ENCODE data around the gene TIE1. TPM values are rescaled to one million over a fixed set of nuclear protein-coding genes. Genes with fewer than 3 reads are reported as not detected.

The TIE1 gene
- polyA plus RNA-seq, 1 experiment: not detected

DNA sequence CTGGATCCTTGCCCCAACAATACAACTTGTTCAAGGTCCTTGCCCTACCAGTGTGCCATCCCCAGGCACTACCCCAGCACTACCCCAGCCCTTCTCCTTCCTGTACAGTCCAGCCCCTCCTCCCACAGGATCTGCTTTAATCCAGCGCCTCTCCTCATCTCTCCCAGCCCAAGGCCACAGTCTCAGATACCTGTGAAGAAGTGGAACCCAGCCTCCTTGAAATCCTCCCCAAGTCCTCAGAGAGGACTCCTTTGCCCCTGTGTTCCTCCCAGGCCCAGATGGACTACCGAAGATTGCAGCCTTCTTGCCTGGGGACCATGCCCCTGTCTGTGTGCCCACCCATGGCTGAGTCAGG is 51.5 kb downstream of the TIE1 start:
- Histone ChIP-seq H3K36me3 (ENCODE audit: control insufficient read depth, insufficient read depth, low read length) (no peaks in the 10 kb centered on the region; the same call in 1 of the 2 replicates), H3K27me3 (ENCODE audit: control insufficient read depth, insufficient read depth, low read length) (peaks cover 6% of the 10 kb centered on the region), H3K4me3 (ENCODE audit: low read depth, low read length) (no peak overlapping the region)
- TF ChIP-seq, protein P1, sequence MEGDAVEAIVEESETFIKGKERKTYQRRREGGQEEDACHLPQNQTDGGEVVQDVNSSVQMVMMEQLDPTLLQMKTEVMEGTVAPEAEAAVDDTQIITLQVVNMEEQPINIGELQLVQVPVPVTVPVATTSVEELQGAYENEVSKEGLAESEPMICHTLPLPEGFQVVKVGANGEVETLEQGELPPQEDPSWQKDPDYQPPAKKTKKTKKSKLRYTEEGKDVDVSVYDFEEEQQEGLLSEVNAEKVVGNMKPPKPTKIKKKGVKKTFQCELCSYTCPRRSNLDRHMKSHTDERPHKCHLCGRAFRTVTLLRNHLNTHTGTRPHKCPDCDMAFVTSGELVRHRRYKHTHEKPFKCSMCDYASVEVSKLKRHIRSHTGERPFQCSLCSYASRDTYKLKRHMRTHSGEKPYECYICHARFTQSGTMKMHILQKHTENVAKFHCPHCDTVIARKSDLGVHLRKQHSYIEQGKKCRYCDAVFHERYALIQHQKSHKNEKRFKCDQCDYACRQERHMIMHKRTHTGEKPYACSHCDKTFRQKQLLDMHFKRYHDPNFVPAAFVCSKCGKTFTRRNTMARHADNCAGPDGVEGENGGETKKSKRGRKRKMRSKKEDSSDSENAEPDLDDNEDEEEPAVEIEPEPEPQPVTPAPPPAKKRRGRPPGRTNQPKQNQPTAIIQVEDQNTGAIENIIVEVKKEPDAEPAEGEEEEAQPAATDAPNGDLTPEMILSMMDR (IDR thresholded peaks at IDR 0.05; ENCODE audit: insufficient read depth, low read depth, low read length): no peak
- ChIA-PET POLR2A (no interaction called here), CTCF (interaction anchor here (1.4 kb wide), 1 partner anchor 12 kb away, joined by 4 read pairs; no protein-coding TSS in a partner anchor)
- no peak for DNase-seq (ENCODE audit: low read depth)

DNA sequence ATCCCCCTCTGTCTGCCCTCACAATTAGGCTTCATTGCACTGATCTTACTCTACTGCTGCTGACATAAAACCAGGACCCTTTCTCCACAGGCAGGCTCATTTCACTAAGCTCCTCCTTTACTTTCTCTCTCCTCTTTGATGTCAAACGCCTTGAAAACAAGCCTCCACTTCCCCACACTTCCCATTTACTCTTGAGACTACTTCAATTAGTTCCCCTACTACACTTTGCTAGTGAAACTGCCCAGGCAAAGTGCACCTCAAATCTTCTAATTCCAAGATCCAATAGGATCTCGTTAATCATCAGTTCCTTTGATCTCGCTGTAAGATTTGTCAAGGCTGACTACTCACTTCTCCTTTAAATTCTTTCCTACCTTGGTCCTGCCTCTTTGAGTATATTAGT is 52.1 kb downstream of the TIE1 start:
- Histone ChIP-seq H3K36me3 (ENCODE audit: control insufficient read depth, insufficient read depth, low read length) (no peaks in the 10 kb centered on the region; the same call in 1 of the 2 replicates), H3K4me3 (ENCODE audit: low read depth, low read length) (no peak overlapping the region), H3K27me3 (ENCODE audit: control insufficient read depth, insufficient read depth, low read length) (peaks cover 5% of the 10 kb centered on the region)
- no peak for DNase-seq (ENCODE audit: low read depth)
- TF ChIP-seq, protein P1 (IDR thresholded peaks at IDR 0.05; ENCODE audit: insufficient read depth, low read depth, low read length): no peak
- POLR2A ChIA-PET: no interaction called here
- CTCF ChIA-PET: interaction anchor here (1.4 kb wide), 1 partner anchor 12 kb away, joined by 4 read pairs; no protein-coding TSS in a partner anchor

DNA sequence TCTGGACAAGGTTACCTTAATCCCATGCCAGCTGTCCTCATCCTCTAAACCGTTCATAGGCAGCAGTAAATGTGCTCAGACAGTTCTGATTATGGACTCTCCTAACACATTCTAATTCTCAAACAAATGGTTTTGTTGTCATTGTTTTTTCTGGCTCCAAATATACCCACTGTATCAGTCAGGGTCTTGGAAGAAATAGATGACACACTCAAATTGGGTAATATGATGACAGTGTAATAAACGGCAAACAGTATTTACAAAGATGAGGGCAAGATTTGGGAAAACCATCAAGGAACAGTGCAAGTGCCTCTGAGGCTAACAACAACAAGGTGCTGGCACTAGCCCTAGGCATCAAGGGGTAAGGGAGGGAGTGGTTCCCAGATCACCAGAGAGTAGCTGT is 53.7 kb downstream of the TIE1 start:
- H3K4me3 ChIP-seq (ENCODE audit: low read depth, low read length): no peak overlapping the region
- TF ChIP-seq, protein P1 (IDR thresholded peaks at IDR 0.05; ENCODE audit: insufficient read depth, low read depth, low read length): no peak
- ChIA-PET POLR2A (no interaction called here), CTCF (no interaction called here)
- no peaks in the 10 kb centered on the region for H3K27me3 ChIP-seq (ENCODE audit: control insufficient read depth, insufficient read depth, low read length)
- H3K36me3 ChIP-seq (ENCODE audit: control insufficient read depth, insufficient read depth, low read length): no peaks in the 10 kb centered on the region; the same call in 1 of the 2 replicates
- DNase-seq (ENCODE audit: low read depth): no peak

DNA sequence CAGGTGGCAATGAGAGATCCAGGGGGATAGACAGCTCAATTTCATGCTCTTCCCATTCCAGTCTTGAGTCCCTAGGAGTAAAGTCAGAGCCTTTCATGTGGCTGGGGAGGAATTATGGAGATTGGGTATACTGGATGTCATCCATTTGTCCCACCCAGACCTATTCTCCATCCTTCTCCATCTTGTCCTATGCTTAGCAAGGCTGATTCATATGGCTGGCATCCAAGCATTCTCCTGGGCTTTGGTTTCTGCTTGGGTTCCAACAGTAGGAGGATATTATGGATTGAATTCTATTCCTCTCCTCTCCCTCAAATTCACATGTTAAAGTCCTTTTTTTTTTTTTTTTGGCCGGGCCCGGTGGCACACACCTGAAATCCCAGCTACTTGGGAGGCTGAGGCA is 54.2 kb downstream of the TIE1 start:
- Histone ChIP-seq H3K36me3 (ENCODE audit: control insufficient read depth, insufficient read depth, low read length) (no peaks in the 10 kb centered on the region; the same call in 1 of the 2 replicates), H3K4me3 (ENCODE audit: low read depth, low read length) (no peak overlapping the region), H3K27me3 (ENCODE audit: control insufficient read depth, insufficient read depth, low read length) (no peaks in the 10 kb centered on the region)
- ChIA-PET POLR2A (no interaction called here), CTCF (no interaction called here)
- DNase-seq (ENCODE audit: low read depth): no peak
- TF ChIP-seq, protein P1 (IDR thresholded peaks at IDR 0.05; ENCODE audit: insufficient read depth, low read depth, low read length): no peak

DNA sequence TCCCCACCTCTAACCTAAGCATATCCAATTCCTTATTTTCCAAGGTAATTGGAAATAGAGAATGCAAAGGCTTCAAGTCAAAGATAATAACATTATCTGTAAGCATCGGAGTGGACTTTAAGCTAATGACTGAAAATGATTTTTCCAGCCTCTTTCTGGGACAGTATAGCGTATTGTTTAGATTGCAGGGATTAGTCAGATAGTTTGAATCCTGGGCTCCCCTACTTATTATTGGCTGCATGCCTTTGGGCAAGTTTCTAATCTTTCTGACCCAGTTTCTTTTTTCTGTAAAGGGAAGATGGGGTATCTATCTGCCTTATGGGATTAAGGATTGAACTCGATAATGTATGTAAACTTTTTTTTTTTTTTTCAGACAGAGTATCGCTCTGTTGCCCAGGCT is 56.5 kb downstream of the TIE1 start:
- TF ChIP-seq, protein P1 (IDR thresholded peaks at IDR 0.05; ENCODE audit: insufficient read depth, low read depth, low read length): no peak
- POLR2A ChIA-PET: no interaction called here
- CTCF ChIA-PET: interaction anchor here (1.1 to 2.3 kb wide), 2 partner anchors 33 to 127 kb away, joined by 3 to 9 read pairs; no protein-coding TSS in a partner anchor
- Histone ChIP-seq H3K4me3 (ENCODE audit: low read depth, low read length) (no peak overlapping the region), H3K27me3 (ENCODE audit: control insufficient read depth, insufficient read depth, low read length) (no peaks in the 10 kb centered on the region), H3K36me3 (ENCODE audit: control insufficient read depth, insufficient read depth, low read length) (peaks cover 1% of the 10 kb centered on the region; the same call in 1 of the 2 replicates)
- no peak for DNase-seq (ENCODE audit: low read depth)

Data from BJ (cell line).